BJ (cell line): ENCODE measurements around the gene TANGO2. TPM values are rescaled to one million over a fixed set of nuclear protein-coding genes. Genes with fewer than 3 reads are reported as not detected.

Source experiments
- CTCF ChIA-PET: fragments of 350-600 bp; formaldehyde crosslinking; extraction: SDS; loops from one replicate; lab custom pipeline; 2021; ENCODE audit warnings: antibody characterized with exemption, inconsistent platforms; lab: Yijun Ruan, JAX
- POLR2A ChIA-PET: fragments of 300-600 bp; sonication (Branson Sonifier 250); formaldehyde crosslinking; extraction: SDS; loops from one replicate; lab custom pipeline; 2021; ENCODE audit warnings: antibody characterized with exemption; lab: Charles Lee
- DNase-seq: peaks from one replicate; pipeline ENCODE4 v3.0.0-alpha.2; 2011; ENCODE audit warnings: low read depth
- H3K27me3 ChIP-seq: 2 replicates; pipeline ENCODE4 v1.6.0; 2011; ENCODE audit warnings: low read length; ENCODE audit not compliant: control insufficient read depth, insufficient read depth
- H3K36me3 ChIP-seq: 2 replicates; pipeline ENCODE4 v1.5.1; 2011; ENCODE audit warnings: low read length; ENCODE audit not compliant: control insufficient read depth, insufficient read depth
- H3K4me3 ChIP-seq: 2 replicates; pipeline ENCODE4 v1.5.1; 2011; ENCODE audit warnings: low read depth, mild to moderate bottlenecking, control low read depth, low read length
- polyA plus RNA-seq: library from polyadenylated mRNA; depleted of rRNA; stranded (reverse); fragments of >200 nt; gene quantifications from 2 replicates; pipeline ENCODE4 v1.2.3, GENCODE V29; 2011
- TF ChIP-seq, protein P1 (sequence below): IDR thresholded peaks from 2 replicates; pipeline ENCODE4 v1.5.1; 2011; ENCODE audit warnings: low read depth, mild to moderate bottlenecking, control low read depth, inconsistent platforms, low read length, moderate library complexity; ENCODE audit not compliant: insufficient read depth

Gene TANGO2
- polyA plus RNA-seq, 1 experiment: 51.7 TPM

GRCh38 chr22:20000246-20001081 lies 20.4 kb upstream of the TANGO2 start:
- Histone ChIP-seq H3K36me3 (no peaks in the 10 kb centered on the region), H3K27me3 (no peaks in the 10 kb centered on the region; the same call in 1 of the 2 replicates), H3K4me3 (no peak overlapping the region)
- TF ChIP-seq, protein P1, sequence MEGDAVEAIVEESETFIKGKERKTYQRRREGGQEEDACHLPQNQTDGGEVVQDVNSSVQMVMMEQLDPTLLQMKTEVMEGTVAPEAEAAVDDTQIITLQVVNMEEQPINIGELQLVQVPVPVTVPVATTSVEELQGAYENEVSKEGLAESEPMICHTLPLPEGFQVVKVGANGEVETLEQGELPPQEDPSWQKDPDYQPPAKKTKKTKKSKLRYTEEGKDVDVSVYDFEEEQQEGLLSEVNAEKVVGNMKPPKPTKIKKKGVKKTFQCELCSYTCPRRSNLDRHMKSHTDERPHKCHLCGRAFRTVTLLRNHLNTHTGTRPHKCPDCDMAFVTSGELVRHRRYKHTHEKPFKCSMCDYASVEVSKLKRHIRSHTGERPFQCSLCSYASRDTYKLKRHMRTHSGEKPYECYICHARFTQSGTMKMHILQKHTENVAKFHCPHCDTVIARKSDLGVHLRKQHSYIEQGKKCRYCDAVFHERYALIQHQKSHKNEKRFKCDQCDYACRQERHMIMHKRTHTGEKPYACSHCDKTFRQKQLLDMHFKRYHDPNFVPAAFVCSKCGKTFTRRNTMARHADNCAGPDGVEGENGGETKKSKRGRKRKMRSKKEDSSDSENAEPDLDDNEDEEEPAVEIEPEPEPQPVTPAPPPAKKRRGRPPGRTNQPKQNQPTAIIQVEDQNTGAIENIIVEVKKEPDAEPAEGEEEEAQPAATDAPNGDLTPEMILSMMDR: no peak
- no peak for DNase-seq
- CTCF ChIA-PET: interaction anchor here (0.7 kb wide), 1 partner anchor 17 kb away, joined by 3 read pairs; no protein-coding TSS in a partner anchor
- POLR2A ChIA-PET: no interaction called here

GRCh38 chr22:20001082-20001638 lies 19.8 kb upstream of the TANGO2 start:
- H3K36me3 ChIP-seq: no peaks in the 10 kb centered on the region
- DNase-seq: no peak
- POLR2A ChIA-PET: no interaction called here
- CTCF ChIA-PET: interaction anchor here (0.7 to 0.8 kb wide), 2 partner anchors 17 to 31 kb away, joined by 3 read pairs; no protein-coding TSS in a partner anchor
- TF ChIP-seq, protein P1: no peak
- no peaks in the 10 kb centered on the region; the same call in 1 of the 2 replicates for H3K27me3 ChIP-seq
- no peak overlapping the region for H3K4me3 ChIP-seq

GRCh38 chr22:20002128-20002527 lies 18.8 kb upstream of the TANGO2 start:
- TF ChIP-seq, protein P1: no peak
- CTCF ChIA-PET: interaction anchor here (0.8 to 2.1 kb wide), 2 partner anchors 11 to 32 kb away, joined by 3 to 6 read pairs; no protein-coding TSS in a partner anchor
- POLR2A ChIA-PET: no interaction called here
- no peaks in the 10 kb centered on the region for H3K36me3 ChIP-seq
- DNase-seq: no peak
- no peaks in the 10 kb centered on the region; the same call in 1 of the 2 replicates for H3K27me3 ChIP-seq
- no peak overlapping the region for H3K4me3 ChIP-seq

GRCh38 chr22:20002636-20003035 lies 18.3 kb upstream of the TANGO2 start:
- DNase-seq: no peak
- POLR2A ChIA-PET: no interaction called here
- H3K36me3 ChIP-seq: no peaks in the 10 kb centered on the region
- CTCF ChIA-PET: interaction anchor here (2.1 kb wide), 1 partner anchor 10 kb away, joined by 6 read pairs; no protein-coding TSS in a partner anchor
- no peaks in the 10 kb centered on the region; the same call in 1 of the 2 replicates for H3K27me3 ChIP-seq
- TF ChIP-seq, protein P1: no peak
- H3K4me3 ChIP-seq: no peak overlapping the region

- TF ChIP-seq, protein P1: no peak
- no peaks in the 10 kb centered on the region for H3K36me3 ChIP-seq
- no peaks in the 10 kb centered on the region; the same call in 1 of the 2 replicates for H3K27me3 ChIP-seq
- H3K4me3 ChIP-seq: no peak overlapping the region
- POLR2A ChIA-PET: no interaction called here
- DNase-seq: no peak
- CTCF ChIA-PET: interaction anchor here (2.1 kb wide), 1 partner anchor 10 kb away, joined by 6 read pairs; no protein-coding TSS in a partner anchor
These were observed 17.6 kb upstream of the TANGO2 start for GRCh38 chr22:20003304-20003703.
